ENCODE results near the gene ERGIC2.
A peak's percentile ranks its signal among the peaks of the same experiment; 100 is the strongest.
"Not testable (repeated sequence)": the region's sequence is repeated elsewhere in the genome, so short reads cannot be mapped to it uniquely, and the experiment has no call there.

ERGIC2 gene

GRCh38 chr12:29380536-29381523, at the start of gene ERGIC2:
Gene ERGIC2 (minus strand): TSS chr12:29381172. CDS start chr12:29371633, 9,539 bp downstream.
- peak; percentile 91 for FAIRE-seq

GRCh38 chr12:29430716-29431044, 49.7 kb upstream of the ERGIC2 start:
- no peak for FAIRE-seq

GRCh38 chr12:29429999-29430715, 49.2 kb upstream of the ERGIC2 start:
- no peak for FAIRE-seq

GRCh38 chr12:29428633-29429032, 47.7 kb upstream of the ERGIC2 start:
- no peak for FAIRE-seq

GRCh38 chr12:29427964-29428363, 47.0 kb upstream of the ERGIC2 start:
- no peak for FAIRE-seq

- no peak for FAIRE-seq
These were observed 45.5 kb upstream of the ERGIC2 start for GRCh38 chr12:29426498-29426897.

- no peak for FAIRE-seq
These were observed 44.8 kb upstream of the ERGIC2 start for GRCh38 chr12:29425722-29426121.

- no peak for FAIRE-seq
These were observed 35.8 kb upstream of the ERGIC2 start for GRCh38 chr12:29416748-29417147.

- no peak for FAIRE-seq
These were observed 34.1 kb upstream of the ERGIC2 start for GRCh38 chr12:29415111-29415510.

GRCh38 chr12:29414368-29414767, 33.4 kb upstream of the ERGIC2 start:
- no peak for FAIRE-seq

GRCh38 chr12:29405561-29405960, 24.6 kb upstream of the ERGIC2 start:
- no peak for FAIRE-seq

- no peak for FAIRE-seq
These were observed 23.0 kb upstream of the ERGIC2 start for GRCh38 chr12:29403991-29404390.

- no peak for FAIRE-seq
These were observed 21.5 kb upstream of the ERGIC2 start for GRCh38 chr12:29402437-29402836.

GRCh38 chr12:29398495-29398894, 17.5 kb upstream of the ERGIC2 start:
- FAIRE-seq: no peak

GRCh38 chr12:29396774-29397173, 15.8 kb upstream of the ERGIC2 start:
- no peak for FAIRE-seq

- no peak for FAIRE-seq
These were observed 14.4 kb upstream of the ERGIC2 start for GRCh38 chr12:29395356-29395755.

GRCh38 chr12:29390419-29390818, 9.4 kb upstream of the ERGIC2 start:
- not testable (repeated sequence) for FAIRE-seq

GRCh38 chr12:29389295-29389919, 8.4 kb upstream of the ERGIC2 start:
- FAIRE-seq: no peak

GRCh38 chr12:29386084-29386680, 5.2 kb upstream of the ERGIC2 start:
- not testable (repeated sequence) for FAIRE-seq

GRCh38 chr12:29385194-29385593, 4.2 kb upstream of the ERGIC2 start:
- not testable (repeated sequence) for FAIRE-seq

GRCh38 chr12:29382251-29382650, 1.3 kb upstream of the ERGIC2 start:
- no peak for FAIRE-seq

GRCh38 chr12:29376118-29376517, 4.9 kb downstream of the ERGIC2 start:
- no peak for FAIRE-seq

GRCh38 chr12:29374913-29375312, 6.1 kb downstream of the ERGIC2 start:
- FAIRE-seq: no peak

Data from islet of Langerhans (tissue), 1 donor.